ENCODE data around the gene TSHZ2. TPM values are rescaled to one million over a fixed set of nuclear protein-coding genes. Genes with fewer than 3 reads are reported as not detected.

The TSHZ2 gene
- total and polyA plus RNA-seq, 2 of the 4 experiments (the other 2 are of a cell fraction) = under 0.01 to 0.02 TPM

DNA sequence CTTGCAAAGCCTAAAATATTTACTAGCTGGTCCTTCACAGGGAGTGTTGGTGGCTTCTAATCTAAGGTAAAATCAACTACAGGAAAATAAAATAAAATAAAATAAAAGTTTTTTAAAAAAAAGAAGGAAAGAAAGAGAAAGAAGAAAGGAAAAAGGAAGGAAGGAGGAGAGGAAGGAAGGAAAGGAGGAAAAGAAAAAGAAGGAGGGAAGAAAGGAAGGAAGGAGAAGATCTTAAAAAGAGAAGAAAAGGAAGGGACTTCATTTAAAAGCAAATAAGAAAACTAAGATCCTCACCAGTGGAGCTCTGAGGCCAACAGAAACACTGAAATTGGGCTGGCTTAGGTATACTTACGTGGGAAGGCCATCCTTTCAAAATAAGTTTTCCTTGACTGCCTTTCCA lies 178.4 kb downstream of the TSHZ2 start:
- Histone ChIP-seq H3K4me3 (ENCODE audit: insufficient read depth, low read depth, low read length) (no peak overlapping the region), H3K23ac (ENCODE audit: low read depth, low read length) (no peak overlapping the region), H3K36me3 (ENCODE audit: control insufficient read depth, insufficient read depth, low read length) (no peaks in the 10 kb centered on the region), H3K9me3 (ENCODE audit: control insufficient read depth, insufficient read depth, low read length) (no peaks in the 10 kb centered on the region), H3K14ac (replicated peaks; ENCODE audit: low read depth, low read length) (no peak overlapping the region), H3K27ac (ENCODE audit: insufficient read depth, low read length) (no peak overlapping the region), H4K8ac (ENCODE audit: low read depth in 2 of 2, low read length in 2 of 2) (no peak overlapping the region), H3K18ac (ENCODE audit: low read depth, low read length) (no peak overlapping the region), H2AFZ (replicated peaks; ENCODE audit: low read length, poor library complexity) (no peak overlapping the region), H3K79me1 (ENCODE audit: low read depth in 1 of 2, low read length in 2 of 2) (no peaks in the 10 kb centered on the region), H3K4me1 (ENCODE audit: control insufficient read depth, insufficient read depth, low read length) (no peaks in the 10 kb centered on the region), H3K27me3 (ENCODE audit: control insufficient read depth, insufficient read depth, low read length) (no peaks in the 10 kb centered on the region), H4K20me1 (ENCODE audit: insufficient read depth, low read length) (no peaks in the 10 kb centered on the region), H3K4me2 (ENCODE audit: low read depth, low read length) (no peak overlapping the region), H2BK20ac (ENCODE audit: low read depth, low read length) (no peak overlapping the region), H3K9ac (ENCODE audit: low read depth, low read length) (no peak overlapping the region), H2AK5ac (ENCODE audit: low read depth, low read length) (no peak overlapping the region), H2BK120ac (ENCODE audit: low read depth, low read length) (no peak overlapping the region), H4K91ac (ENCODE audit: insufficient read depth, low read depth, low read length) (no peak overlapping the region), H2AK9ac (replicated peaks; ENCODE audit: low read depth, low read length, poor library complexity) (no peak overlapping the region), H2BK15ac (ENCODE audit: low read depth, low read length) (no peak overlapping the region), H3K56ac (ENCODE audit: extremely low read depth, insufficient read depth, low read length) (no peak overlapping the region), H3K4ac (ENCODE audit: low read depth, low read length) (no peak overlapping the region), H3K9me1 (ENCODE audit: insufficient read depth, low read length) (no peaks in the 10 kb centered on the region), H2BK5ac (ENCODE audit: low read depth, low read length, poor library complexity, severe bottlenecking) (no peak overlapping the region), H4K5ac (ENCODE audit: low read depth, low read length) (no peak overlapping the region)
- ChIA-PET CTCF (no interaction called here), POLR2A (ENCODE audit: unreplicated experiment) (interaction anchor here (0.9 kb wide), 1 partner anchor 397 kb away, joined by 3 read pairs; no protein-coding TSS in a partner anchor)
- dilution Hi-C loops (cut with HindIII; ENCODE audit: low sequenced_read_pairs, unreplicated experiment) (no loop called here), intact Hi-C loops (cut with micrococcal nuclease) (no loop called here), in situ Hi-C loops (cut with MboI; ENCODE audit: low sequenced_read_pairs) (loop anchor here (25.0 kb wide), 1 partner anchor 787 kb away; no protein-coding TSS in a partner anchor)
- no TSS peak for BruUV-seq (replicated peaks)
- ATAC-seq (ENCODE audit: low read depth) = no peak
- no peak for TF ChIP-seq NFE2L2 (IDR thresholded peaks at IDR 0.05; ENCODE audit: low read depth, low read length)
- no peak for TF ChIP-seq MXI1 (IDR thresholded peaks at IDR 0.05; ENCODE audit: borderline replicate concordance, low read depth, low read length)
- no peak for TF ChIP-seq MAFK (IDR thresholded peaks at IDR 0.05; ENCODE audit: low read depth, low read length)
- TF ChIP-seq, protein P1, sequence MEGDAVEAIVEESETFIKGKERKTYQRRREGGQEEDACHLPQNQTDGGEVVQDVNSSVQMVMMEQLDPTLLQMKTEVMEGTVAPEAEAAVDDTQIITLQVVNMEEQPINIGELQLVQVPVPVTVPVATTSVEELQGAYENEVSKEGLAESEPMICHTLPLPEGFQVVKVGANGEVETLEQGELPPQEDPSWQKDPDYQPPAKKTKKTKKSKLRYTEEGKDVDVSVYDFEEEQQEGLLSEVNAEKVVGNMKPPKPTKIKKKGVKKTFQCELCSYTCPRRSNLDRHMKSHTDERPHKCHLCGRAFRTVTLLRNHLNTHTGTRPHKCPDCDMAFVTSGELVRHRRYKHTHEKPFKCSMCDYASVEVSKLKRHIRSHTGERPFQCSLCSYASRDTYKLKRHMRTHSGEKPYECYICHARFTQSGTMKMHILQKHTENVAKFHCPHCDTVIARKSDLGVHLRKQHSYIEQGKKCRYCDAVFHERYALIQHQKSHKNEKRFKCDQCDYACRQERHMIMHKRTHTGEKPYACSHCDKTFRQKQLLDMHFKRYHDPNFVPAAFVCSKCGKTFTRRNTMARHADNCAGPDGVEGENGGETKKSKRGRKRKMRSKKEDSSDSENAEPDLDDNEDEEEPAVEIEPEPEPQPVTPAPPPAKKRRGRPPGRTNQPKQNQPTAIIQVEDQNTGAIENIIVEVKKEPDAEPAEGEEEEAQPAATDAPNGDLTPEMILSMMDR (conservative IDR thresholded peaks at IDR 0.05; ENCODE audit: low read depth, low read length) = no peak
- TF ChIP-seq, protein P2, sequence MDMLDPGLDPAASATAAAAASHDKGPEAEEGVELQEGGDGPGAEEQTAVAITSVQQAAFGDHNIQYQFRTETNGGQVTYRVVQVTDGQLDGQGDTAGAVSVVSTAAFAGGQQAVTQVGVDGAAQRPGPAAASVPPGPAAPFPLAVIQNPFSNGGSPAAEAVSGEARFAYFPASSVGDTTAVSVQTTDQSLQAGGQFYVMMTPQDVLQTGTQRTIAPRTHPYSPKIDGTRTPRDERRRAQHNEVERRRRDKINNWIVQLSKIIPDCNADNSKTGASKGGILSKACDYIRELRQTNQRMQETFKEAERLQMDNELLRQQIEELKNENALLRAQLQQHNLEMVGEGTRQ (IDR thresholded peaks at IDR 0.05; ENCODE audit: low read depth, low read length) = no peak
- no peak for TF ChIP-seq SMC3 (IDR thresholded peaks at IDR 0.05; ENCODE audit: low read depth, low read length)
- TF ChIP-seq BHLHE40 (IDR thresholded peaks at IDR 0.05; ENCODE audit: low read depth, low read length) = no peak
- TF ChIP-seq RCOR1 (IDR thresholded peaks at IDR 0.05; ENCODE audit: insufficient replicate concordance, low read length) = no peak
- TF ChIP-seq RAD21 (IDR thresholded peaks at IDR 0.05; ENCODE audit: low read length) = no peak
- no peak for TF ChIP-seq MAZ (IDR thresholded peaks at IDR 0.05; ENCODE audit: borderline replicate concordance, low read depth, low read length)
- no peak for TF ChIP-seq POLR2A (IDR thresholded peaks at IDR 0.05; ENCODE audit: low read depth, low read length)
- TF ChIP-seq, protein P3, sequence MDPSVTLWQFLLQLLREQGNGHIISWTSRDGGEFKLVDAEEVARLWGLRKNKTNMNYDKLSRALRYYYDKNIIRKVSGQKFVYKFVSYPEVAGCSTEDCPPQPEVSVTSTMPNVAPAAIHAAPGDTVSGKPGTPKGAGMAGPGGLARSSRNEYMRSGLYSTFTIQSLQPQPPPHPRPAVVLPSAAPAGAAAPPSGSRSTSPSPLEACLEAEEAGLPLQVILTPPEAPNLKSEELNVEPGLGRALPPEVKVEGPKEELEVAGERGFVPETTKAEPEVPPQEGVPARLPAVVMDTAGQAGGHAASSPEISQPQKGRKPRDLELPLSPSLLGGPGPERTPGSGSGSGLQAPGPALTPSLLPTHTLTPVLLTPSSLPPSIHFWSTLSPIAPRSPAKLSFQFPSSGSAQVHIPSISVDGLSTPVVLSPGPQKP (IDR thresholded peaks at IDR 0.05; ENCODE audit: borderline replicate concordance, low read depth, low read length) = no peak
- no peak for TF ChIP-seq CHD1 (IDR thresholded peaks at IDR 0.05; ENCODE audit: low read depth, low read length)
- no CpG with 5 or more reads among the region's 1 CpG for WGBS, 2 experiments (ENCODE audit: extremely low coverage in 2 of 2, insufficient read length in 1 of 2)
- DNase-seq = no peak

All from IMR-90 (cell line).